Glomerular visceral epithelial cell (primary cell): ENCODE data around the gene ZNF345.

ENCODE experiments used
- DNase-seq: peaks from one replicate; pipeline ENCODE4 v3.0.0-alpha.2; 2016; ENCODE audit errors: extremely low spot score

The ZNF345 gene

DNA sequence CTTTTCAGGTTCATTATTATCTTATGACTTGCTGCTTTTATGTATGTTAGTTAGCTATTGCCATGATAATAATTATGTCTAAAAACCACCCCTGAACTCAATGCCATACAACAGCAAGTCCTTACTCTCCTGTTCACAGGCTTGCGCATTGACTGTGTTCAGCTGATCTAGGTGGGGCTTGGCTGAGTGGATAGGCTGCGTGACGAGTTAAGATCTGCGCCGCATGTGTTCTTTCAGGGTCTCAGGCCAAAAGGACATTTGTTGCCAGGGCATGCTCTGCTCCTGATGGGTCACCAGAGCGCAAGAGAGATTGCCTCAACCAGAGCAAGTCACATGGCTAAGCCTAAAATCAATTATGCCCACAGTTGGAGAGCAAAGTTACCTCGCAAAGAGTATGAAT, 66.3 kb downstream of the ZNF345 start:
- DNase-seq: no peak

DNA sequence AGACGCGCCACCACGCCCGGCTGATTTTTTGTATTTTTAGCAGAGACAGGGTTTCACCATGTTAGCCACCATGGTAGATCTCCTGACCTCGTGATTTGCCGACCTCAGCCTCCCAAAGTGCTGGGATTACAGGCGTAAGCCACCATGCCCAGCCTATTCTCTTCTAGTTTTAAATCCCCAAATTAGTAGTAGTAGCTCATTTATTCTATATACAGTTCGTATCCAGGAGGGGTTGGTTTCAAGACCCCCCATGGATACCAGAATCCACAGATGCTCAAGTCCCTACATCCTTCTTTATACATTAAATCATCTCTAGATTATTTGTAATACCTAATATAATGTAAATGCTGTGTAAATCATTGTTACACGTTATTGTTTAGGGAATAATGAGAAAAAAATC, 67.4 kb downstream of the ZNF345 start:
- DNase-seq: no peak
